ENCODE results near the gene UBE2Q2. TPM values are rescaled to one million over a fixed set of nuclear protein-coding genes. Genes with fewer than 3 reads are reported as not detected.
"Not testable (repeated sequence)": the region's sequence is repeated elsewhere in the genome, so short reads cannot be mapped to it uniquely, and the experiment has no call there.

UBE2Q2 gene
- total RNA-seq, 1 donor from 2014 or later, result 33.6 TPM

DNA sequence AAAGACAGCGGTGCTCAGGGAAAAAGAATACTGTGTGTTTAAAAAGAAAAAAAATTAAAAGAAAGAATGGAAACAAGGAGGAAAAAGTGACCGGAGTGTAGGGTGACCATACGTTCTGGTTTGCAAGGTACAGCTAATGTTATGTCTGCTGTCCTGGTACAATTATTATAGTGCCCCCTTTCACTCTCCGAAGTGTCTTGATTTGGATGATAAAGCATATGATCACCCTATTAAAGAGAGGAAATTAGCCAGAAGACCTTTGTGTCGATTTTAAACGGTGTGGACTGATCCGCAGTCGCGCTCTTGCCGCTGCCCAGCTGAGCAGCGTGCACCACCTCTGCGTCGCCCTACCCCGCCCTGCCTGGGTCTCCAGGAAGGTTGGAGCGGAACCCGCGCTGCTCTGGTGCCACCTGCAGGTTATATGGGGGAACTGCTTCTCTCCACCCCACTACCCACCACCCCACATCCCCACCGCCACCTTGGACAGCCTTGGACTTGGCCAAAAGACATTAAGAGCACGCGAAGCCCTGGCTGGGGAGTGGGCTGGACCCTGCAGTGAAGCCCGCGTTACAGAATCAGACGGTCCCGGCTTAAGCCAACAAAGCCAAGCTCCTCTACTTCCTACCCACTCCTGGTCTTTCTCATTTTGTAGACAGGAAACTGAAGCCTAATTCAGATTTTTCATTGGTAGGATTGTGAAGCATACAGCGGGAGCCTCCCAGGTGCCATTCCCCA is 41.2 kb upstream of the UBE2Q2 start:
- DNase-seq, result peak; percentile 88
- no peaks in the 10 kb centered on the region for H3K36me3 Mint-ChIP-seq (ENCODE audit: unreplicated experiment)
- TF ChIP-seq, protein P1, sequence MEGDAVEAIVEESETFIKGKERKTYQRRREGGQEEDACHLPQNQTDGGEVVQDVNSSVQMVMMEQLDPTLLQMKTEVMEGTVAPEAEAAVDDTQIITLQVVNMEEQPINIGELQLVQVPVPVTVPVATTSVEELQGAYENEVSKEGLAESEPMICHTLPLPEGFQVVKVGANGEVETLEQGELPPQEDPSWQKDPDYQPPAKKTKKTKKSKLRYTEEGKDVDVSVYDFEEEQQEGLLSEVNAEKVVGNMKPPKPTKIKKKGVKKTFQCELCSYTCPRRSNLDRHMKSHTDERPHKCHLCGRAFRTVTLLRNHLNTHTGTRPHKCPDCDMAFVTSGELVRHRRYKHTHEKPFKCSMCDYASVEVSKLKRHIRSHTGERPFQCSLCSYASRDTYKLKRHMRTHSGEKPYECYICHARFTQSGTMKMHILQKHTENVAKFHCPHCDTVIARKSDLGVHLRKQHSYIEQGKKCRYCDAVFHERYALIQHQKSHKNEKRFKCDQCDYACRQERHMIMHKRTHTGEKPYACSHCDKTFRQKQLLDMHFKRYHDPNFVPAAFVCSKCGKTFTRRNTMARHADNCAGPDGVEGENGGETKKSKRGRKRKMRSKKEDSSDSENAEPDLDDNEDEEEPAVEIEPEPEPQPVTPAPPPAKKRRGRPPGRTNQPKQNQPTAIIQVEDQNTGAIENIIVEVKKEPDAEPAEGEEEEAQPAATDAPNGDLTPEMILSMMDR (IDR thresholded peaks at IDR 0.05; ENCODE audit: partially characterized antibody, unreplicated experiment), result peak; percentile 86
- H3K4me1 Mint-ChIP-seq (ENCODE audit: low read depth, unreplicated experiment), result peaks cover 3% of the 10 kb centered on the region
- H3K4me3 Mint-ChIP-seq (ENCODE audit: unreplicated experiment), result peak overlapping the region; percentile 75
- H3K27me3 Mint-ChIP-seq (ENCODE audit: unreplicated experiment), result peaks cover 8% of the 10 kb centered on the region
- H3K9me3 Mint-ChIP-seq (ENCODE audit: unreplicated experiment), result no peaks in the 10 kb centered on the region
- H3K27ac Mint-ChIP-seq (ENCODE audit: unreplicated experiment), result no peak overlapping the region

DNA sequence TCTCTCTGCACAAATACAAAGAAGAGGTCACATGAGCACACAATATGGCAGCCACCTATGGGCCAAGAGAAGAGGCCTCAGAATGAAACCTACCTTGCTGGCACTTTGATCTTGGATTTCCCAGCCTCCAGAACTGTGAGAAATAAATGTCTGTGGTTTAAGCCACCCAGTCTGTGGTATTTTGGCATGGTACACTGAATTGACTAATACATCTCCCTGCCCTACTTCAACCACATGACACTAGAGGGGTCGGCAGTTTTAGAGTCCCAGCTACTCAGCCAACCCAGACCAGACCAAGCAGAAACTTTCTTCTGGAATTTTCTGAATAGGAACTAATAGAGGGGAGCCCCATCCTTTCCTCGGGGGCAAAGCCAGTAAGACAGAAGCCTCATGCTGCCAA is 35.8 kb upstream of the UBE2Q2 start:
- not testable (repeated sequence) for H3K9me3 Mint-ChIP-seq (ENCODE audit: unreplicated experiment); H3K27ac Mint-ChIP-seq (ENCODE audit: unreplicated experiment); H3K36me3 Mint-ChIP-seq (ENCODE audit: unreplicated experiment); H3K27me3 Mint-ChIP-seq (ENCODE audit: unreplicated experiment); H3K4me1 Mint-ChIP-seq (ENCODE audit: low read depth, unreplicated experiment); DNase-seq; H3K4me3 Mint-ChIP-seq (ENCODE audit: unreplicated experiment)

DNA sequence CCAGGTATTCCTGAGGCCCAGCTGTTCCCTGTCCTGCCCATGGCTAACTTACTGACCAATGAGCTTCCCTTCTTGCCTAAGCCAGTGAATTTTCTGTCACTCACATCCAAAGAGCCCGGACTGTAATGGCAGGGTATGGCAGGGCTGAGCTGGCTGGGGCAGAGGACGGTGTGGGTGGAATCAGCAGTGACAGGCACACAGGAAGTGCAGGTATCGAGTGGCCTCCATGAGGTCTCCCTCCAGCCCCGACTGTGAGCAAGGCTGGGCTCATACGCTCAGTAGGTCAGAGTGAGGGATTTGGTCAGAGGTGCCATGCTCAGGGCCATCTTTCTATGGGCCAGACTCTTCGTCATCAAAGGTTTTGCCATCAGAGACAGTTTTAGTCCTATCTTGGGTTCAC is 35.2 kb upstream of the UBE2Q2 start:
- not testable (repeated sequence) for H3K27ac Mint-ChIP-seq (ENCODE audit: unreplicated experiment); H3K4me3 Mint-ChIP-seq (ENCODE audit: unreplicated experiment); H3K36me3 Mint-ChIP-seq (ENCODE audit: unreplicated experiment); DNase-seq; H3K9me3 Mint-ChIP-seq (ENCODE audit: unreplicated experiment); H3K4me1 Mint-ChIP-seq (ENCODE audit: low read depth, unreplicated experiment); H3K27me3 Mint-ChIP-seq (ENCODE audit: unreplicated experiment)

DNA sequence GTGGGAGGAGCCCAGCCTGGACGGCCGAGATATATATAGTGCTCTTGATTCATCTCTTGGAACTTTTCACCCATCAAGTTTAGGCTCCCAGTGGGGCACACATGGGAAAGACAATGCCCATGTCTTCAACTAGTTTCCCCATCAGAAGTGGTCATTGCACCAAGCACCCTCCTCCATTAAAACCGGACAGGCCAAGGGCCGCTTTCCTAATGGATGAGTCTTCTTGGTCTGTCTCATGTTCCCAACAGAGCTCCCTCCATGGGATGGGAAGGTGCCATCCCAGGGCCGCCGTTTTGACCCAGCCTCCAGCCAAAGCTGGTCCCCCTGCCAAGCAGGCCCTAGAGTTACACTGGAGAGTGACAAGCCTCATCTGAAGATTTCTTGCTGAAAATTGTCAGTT is 34.7 kb upstream of the UBE2Q2 start:
- peaks cover 4% of the 10 kb centered on the region for H3K27me3 Mint-ChIP-seq (ENCODE audit: unreplicated experiment)
- no peak for DNase-seq
- H3K4me1 Mint-ChIP-seq (ENCODE audit: low read depth, unreplicated experiment), result no peaks in the 10 kb centered on the region
- H3K27ac Mint-ChIP-seq (ENCODE audit: unreplicated experiment), result no peak overlapping the region
- TF ChIP-seq, protein P1 (IDR thresholded peaks at IDR 0.05; ENCODE audit: partially characterized antibody, unreplicated experiment), result no peak
- H3K9me3 Mint-ChIP-seq (ENCODE audit: unreplicated experiment), result peaks cover 2% of the 10 kb centered on the region
- peaks cover 4% of the 10 kb centered on the region for H3K36me3 Mint-ChIP-seq (ENCODE audit: unreplicated experiment)
- H3K4me3 Mint-ChIP-seq (ENCODE audit: unreplicated experiment), result no peak overlapping the region

DNA sequence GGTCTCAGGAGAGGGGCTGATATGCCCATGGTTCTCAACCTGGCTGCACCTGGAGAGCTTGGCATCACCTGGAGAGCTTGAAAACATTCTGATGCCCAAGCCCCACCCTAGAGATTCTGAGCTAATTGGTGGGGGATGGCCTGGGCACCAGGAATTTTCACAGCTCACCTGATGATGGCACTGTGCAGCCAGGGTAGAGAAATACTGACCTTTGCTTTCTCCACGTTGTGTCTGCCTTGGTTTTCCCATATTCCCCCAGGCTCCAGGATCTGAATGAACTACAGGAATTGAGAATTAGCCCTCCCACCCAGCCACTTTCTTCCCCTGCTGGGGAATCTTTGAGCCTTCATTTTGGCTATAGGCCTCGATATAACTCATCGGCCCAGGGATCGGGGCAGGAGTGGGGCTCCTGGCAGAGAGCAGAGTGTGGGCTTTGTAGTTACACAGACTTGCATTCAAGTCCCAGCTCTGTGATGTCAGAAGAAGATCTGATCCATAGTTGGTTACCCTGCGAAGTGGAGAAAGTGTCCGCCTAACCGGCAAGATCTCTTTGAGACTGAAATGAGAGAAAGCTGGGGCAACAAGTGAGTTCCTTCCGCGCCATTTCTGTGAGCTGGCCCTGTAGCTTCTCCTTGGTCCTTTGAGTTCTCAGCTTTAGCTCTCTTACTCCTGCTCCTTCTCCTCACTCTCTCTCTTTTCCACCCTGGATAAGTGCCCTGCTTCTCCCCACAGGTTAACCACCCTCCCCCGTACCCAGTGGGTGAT is 33.1 kb upstream of the UBE2Q2 start:
- Mint-ChIP-seq H3K36me3 (ENCODE audit: unreplicated experiment) (peaks cover 4% of the 10 kb centered on the region), H3K27me3 (ENCODE audit: unreplicated experiment) (peaks cover 3% of the 10 kb centered on the region), H3K4me1 (ENCODE audit: low read depth, unreplicated experiment) (no peaks in the 10 kb centered on the region), H3K9me3 (ENCODE audit: unreplicated experiment) (peaks cover 2% of the 10 kb centered on the region), H3K4me3 (ENCODE audit: unreplicated experiment) (no peak overlapping the region), H3K27ac (ENCODE audit: unreplicated experiment) (no peak overlapping the region)
- no peak for DNase-seq
- TF ChIP-seq, protein P1 (IDR thresholded peaks at IDR 0.05; ENCODE audit: partially characterized antibody, unreplicated experiment), result no peak

Data from glutamatergic neuron (in vitro differentiated cells).